GM21786 (cell line): ENCODE results near the gene KIF16B.
A peak's percentile ranks its signal among the peaks of the same experiment; 100 is the strongest.

Experiments
- ATAC-seq: cut with Tn5 transposase; IDR thresholded peaks from one replicate; pipeline ENCODE4 v1.9.1; 2021; ENCODE audit not compliant: unreplicated experiment

KIF16B gene

GRCh38 chr20:16405254-16405653, 168.0 kb downstream of the KIF16B start:
- no peak for ATAC-seq

- ATAC-seq: no peak
Observed at GRCh38 chr20:16404640-16405039, 168.6 kb downstream of the KIF16B start.

GRCh38 chr20:16404171-16404570, 169.1 kb downstream of the KIF16B start:
- no peak for ATAC-seq

GRCh38 chr20:16400234-16400633, 173.0 kb downstream of the KIF16B start:
- no peak for ATAC-seq

- ATAC-seq: no peak
Observed at GRCh38 chr20:16399801-16400200, 173.4 kb downstream of the KIF16B start.

GRCh38 chr20:16397086-16397485, 176.2 kb downstream of the KIF16B start:
- no peak for ATAC-seq

- ATAC-seq: no peak
Observed at GRCh38 chr20:16395366-16395765, 177.9 kb downstream of the KIF16B start.

GRCh38 chr20:16394784-16395183, 178.5 kb downstream of the KIF16B start:
- no peak for ATAC-seq

GRCh38 chr20:16393836-16394235, 179.4 kb downstream of the KIF16B start:
- no peak for ATAC-seq

- ATAC-seq: no peak
Observed at GRCh38 chr20:16393297-16393696, 180.0 kb downstream of the KIF16B start.

GRCh38 chr20:16392346-16392745, 180.9 kb downstream of the KIF16B start:
- peak; percentile 99 for ATAC-seq

GRCh38 chr20:16390991-16391390, 182.3 kb downstream of the KIF16B start:
- ATAC-seq: no peak

- no peak for ATAC-seq
Observed at GRCh38 chr20:16388731-16389130, 184.5 kb downstream of the KIF16B start.

GRCh38 chr20:16387666-16388065, 185.6 kb downstream of the KIF16B start:
- no peak for ATAC-seq

- ATAC-seq: no peak
Observed at GRCh38 chr20:16385891-16386290, 187.4 kb downstream of the KIF16B start.

- no peak for ATAC-seq
Observed at GRCh38 chr20:16385462-16385861, 187.8 kb downstream of the KIF16B start.

GRCh38 chr20:16381444-16381843, 191.8 kb downstream of the KIF16B start:
- ATAC-seq: no peak

- no peak for ATAC-seq
Observed at GRCh38 chr20:16378712-16379370, 194.4 kb downstream of the KIF16B start.

- no peak for ATAC-seq
Observed at GRCh38 chr20:16378122-16378521, 195.1 kb downstream of the KIF16B start.

- ATAC-seq: no peak
Observed at GRCh38 chr20:16369441-16369840, 203.8 kb downstream of the KIF16B start.

GRCh38 chr20:16368645-16369292, 204.5 kb downstream of the KIF16B start:
- no peak for ATAC-seq

- ATAC-seq: no peak
Observed at GRCh38 chr20:16367948-16368560, 205.2 kb downstream of the KIF16B start.
